HG03442 (cell line): ENCODE results near the gene XPO4.
"Not testable (repeated sequence)": the region's sequence is repeated elsewhere in the genome, so short reads cannot be mapped to it uniquely, and the experiment has no call there.

Source experiments
- ATAC-seq: cut with Tn5 transposase; IDR thresholded peaks from one replicate; pipeline ENCODE4 v1.9.1; 2021; ENCODE audit warnings: mild to moderate bottlenecking, moderate library complexity; ENCODE audit not compliant: unreplicated experiment

XPO4 gene

DNA sequence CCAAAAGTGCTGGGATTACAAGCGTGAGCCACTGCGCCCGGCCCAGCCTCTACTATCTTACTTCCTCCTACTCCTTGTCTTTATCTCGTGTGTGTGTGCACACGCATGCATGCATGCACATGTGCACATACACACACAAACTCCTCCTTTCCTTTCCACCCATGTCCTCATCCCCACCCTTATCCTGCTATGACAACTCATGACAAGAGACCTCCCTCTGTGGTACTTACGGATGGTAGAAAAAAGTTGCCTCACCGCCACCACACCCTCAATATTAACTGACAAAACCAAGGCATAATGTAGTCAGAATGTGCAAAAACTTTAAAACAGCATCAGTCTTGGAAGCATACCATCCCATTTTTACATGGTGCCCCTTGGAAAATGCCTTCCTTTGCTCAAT, 112.9 kb downstream of the XPO4 start:
- ATAC-seq, result no peak

DNA sequence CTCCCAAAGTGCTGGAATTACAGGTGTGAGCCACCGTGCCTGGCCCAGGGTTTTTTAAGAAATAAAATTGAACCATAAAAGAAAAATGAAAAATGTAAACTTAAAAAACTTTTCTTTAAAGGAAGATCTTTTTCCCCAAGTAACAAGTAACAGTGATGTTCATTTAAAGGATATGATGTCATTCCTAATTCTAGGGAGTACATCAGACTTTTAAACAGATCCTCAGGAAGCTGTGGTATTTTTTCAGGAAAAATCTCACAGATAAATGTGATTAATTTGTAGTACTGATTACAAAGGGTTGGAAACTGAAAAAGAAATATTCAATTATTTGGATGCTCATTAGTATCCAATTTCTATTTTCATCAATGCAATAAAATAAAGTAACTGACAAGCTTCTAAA, 114.2 kb downstream of the XPO4 start:
- ATAC-seq, result no peak

DNA sequence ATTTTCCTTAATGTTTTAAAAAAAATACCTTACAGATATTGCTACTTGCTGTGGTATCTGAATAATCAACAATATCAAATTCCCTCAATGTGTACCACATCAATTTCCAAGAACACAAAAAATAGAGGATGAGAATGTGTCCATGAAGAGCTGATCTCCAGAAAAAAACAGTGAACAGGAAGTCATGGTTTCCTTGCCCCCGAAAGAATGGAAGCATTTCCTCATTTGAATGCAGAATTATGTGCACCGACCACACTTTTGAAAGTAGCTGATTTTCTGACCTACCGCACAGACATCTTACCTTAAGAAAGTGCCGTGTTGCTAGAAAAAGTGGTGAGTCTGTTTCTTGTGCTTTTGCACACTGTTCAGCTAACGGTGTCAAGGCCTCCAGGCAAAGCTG, 115.4 kb downstream of the XPO4 start:
- no peak for ATAC-seq

DNA sequence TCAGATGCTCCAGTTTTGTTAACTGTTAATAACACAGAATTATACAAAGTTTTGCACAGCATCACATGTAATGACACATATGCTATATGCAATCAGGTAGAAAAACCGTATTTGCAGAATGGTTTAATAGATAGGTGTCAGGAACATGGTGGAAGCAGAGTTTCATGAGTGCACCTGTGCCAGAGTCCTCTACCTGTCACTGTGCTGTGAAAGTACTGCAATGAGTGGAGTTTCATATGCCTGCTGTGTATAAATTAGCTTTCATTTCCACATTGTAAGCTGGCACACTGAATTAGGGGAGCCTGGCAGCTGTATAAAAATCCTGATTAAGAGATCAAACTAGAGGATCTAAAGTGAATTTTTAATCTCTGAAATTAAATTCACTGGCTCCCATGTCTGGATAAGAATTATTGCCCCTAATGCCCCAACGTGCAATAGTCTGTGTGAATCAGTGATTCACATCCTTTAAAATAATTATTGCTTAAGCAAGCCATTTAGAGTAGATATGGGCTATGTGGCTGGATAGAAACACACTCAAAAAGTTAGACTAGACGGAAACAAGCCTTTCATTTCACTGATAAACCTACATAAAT, 120.3 kb downstream of the XPO4 start:
- peak; percentile 60 for ATAC-seq

DNA sequence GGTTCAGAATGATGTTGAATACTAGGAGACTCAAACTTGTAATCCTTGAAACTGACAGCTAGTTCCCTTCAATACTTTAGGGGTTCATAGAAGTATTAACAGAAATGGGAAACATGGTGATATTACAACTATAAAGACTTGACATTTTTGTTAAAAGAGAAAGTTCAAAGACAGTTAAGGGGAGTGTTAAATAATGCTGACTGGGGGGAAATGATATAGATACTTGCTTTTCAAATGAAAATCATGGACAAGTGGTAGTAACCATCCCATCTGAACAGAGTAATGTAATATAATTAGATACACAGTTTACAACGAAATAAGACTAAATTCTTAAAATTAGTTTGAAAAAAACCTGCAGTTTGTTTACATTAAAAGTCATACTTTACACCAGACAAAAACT, 122.2 kb downstream of the XPO4 start:
- ATAC-seq, result no peak

DNA sequence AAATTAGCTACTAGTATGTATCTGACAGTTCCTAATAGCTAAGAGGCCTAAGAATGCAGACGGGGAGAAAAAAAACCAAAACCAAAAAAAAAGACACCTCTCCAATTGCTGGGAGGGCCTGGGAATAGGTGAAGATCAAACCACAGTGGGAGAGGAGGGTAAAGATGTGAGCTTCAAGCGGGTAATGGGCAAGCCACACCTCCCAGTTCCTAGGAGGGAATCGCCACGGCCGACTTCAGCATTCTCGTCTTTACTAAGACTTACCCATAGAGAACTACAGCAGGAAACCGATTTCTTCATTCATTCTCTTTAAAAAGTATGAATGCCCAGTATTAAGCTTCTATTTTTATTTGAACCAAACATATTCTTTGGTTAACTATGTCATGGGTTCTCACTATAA, 123.1 kb downstream of the XPO4 start:
- ATAC-seq, result no peak

DNA sequence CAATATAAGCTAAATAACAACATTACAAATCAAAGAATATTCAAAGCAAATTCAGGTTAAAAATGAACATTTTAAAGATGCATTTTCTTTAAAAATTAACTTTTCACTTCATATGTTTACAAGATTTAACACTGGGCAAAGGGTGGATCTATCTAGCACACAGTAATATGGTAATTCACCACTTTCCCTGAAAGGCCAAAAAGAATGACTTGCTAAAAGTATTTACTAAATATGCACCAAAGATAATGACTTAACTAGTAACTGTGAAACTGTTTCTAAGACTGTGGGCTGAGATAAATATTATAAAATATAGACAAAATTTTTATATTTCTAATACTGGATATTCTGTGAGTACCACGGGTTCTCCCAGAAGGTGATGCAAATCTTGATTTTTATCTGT, 124.2 kb downstream of the XPO4 start:
- ATAC-seq, result no peak

DNA sequence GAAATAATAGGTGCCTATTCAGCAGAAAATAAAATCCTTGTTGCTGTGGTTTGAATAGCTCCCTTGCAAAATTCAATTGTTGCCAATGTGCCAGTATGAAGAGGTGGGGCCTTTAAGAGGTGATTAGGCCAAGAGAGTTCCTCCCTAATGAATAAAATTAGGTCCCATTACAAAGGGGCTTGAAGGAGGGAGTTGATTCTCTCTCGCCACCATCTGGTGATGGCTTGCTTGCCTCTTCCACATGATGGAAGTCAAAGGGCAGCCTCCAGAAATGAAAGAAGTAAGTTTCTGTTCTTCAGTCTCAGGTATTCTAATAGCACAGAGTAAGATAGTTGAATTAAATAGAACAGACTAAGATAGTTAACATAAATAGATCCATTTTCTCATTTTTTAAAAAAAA, 125.8 kb downstream of the XPO4 start:
- no peak for ATAC-seq

DNA sequence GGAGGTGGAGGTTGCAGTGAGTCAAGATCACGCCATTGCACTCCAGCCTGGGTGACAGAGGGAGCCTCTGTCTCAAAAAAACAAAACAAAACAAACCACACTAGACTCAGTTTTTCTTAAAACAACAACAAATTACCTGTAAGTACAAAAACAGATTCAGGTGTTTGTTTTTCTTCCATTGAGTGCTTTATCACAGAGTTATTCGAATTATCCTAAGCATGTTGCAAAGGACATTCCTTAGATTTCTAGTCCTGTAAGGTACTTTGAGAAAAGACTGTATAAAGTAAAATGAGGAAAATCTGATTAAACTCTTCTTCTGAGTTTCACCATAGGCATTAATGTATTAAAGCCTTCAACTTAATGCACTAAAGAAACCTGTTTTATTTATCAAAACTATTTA, 126.6 kb downstream of the XPO4 start:
- ATAC-seq, result no peak

DNA sequence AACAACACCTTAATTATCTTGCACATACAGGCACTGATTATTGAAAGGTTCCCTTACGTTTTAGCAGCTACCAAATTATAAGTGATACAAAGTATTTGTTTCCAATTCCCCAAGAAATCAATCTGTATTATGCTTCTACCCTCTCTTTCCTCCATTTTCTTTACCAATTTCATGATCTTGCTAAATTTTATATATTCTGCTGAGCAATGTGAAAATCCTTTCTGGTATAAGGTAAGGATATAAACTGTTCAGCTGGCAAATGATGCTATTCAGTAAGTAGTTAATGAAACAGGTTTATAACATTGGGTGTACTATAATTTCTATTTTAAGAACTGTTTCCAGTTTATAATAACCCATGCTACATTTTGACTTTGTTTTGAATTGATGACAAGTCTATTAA, 127.8 kb downstream of the XPO4 start:
- ATAC-seq, result no peak

DNA sequence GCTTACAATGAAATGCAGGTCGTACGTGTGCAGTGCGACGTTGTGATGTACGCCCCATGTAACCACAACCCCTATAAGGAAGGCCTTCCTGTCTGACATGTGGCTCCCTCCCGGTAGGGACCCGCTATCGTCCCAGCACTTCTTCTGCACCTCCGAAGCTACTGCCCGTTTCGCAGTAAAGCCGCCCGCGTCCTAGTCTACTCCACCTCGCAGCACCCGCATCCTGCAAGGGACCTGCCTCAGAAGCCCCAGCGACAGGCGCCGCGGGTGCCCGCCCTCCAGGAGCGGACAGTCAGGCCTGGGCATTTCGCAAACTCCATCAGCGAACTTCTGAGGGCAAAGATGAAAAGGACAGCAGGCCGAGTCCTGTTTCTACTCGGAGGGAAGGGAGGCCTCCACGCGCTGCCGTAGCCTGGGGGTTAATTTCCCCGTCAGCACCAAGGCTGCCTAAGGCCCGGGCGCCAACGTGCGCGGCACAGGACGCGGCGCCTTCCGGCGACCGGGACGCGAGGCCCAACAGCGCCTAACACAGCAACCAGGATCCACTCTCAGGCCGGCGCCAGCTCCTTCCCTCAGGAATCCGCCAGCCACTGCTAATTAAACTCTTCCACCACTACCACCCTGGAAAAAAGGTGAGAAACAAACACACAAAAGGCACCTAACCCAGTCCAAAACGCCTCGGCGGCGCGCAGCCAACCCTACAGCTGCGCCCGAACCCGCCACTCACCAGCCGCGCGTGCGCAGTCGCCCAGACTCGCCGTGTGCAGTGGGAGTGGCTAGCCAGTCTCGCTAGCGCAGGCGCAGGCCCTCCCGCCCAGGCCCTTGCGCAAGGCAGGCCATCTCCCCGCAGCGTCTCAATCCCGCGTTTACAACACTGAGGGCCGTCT, 129.1 kb downstream of the XPO4 start, which contains the start of gene EEF1AKMT1:
Gene EEF1AKMT1, minus strand, starts transcription at position 768 of the 887 bp plus-strand sequence. CDS start 16,363 bp downstream, outside the sequence.
- peak; percentile 84 for ATAC-seq

DNA sequence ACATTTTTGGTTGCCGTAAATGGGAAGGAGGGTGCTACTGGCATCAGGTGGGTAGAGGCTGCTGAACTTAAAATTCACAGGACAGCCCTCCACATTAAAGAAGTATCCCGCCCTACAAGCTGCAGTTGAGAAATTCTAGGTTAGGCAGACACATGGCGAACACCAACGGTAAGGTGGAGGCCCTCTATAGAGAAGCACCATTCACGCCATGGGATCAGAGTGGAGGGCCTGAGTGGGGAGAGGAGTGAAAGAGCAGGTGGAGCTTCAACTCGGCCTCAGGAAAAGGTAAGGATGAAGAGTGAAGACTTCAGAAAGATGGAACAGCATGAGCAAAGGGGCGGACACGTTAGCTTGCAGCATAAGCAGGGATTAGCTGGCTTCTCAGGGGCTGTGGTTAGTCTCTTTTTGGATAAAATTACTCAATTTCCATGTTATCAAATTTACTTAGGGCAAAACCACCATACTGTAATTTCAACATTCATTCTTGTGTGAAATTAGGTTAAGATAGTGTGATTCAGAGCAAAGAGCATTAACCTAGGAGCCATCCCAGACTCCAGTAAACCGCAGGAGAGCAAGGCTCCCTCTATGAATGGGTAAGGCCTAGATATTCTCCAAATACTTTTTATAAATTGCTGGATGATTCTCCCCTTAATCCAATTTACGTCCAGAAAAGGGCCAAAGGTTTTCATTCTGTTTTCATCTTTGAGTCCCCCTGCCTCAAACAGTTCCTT, 130.0 kb downstream of the XPO4 start:
- no peak for ATAC-seq

DNA sequence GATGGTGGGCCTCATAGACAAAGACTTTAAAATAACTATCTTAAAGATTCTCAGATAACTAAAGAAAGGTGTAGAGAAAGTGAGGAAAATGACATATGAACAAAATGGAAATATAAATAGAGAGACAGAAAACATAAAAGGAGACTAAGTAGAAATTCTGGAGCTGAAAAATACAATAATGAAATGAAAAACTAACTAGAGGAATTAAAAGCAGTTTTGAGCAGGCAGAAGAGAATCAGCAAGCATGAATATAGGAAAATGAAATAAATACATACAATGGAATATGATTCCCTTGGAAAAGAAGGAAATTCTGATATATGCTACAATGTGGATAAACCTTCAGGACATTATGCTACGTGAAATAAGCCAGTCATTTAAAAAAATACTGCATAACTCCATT, 132.7 kb downstream of the XPO4 start:
- ATAC-seq, result no peak

DNA sequence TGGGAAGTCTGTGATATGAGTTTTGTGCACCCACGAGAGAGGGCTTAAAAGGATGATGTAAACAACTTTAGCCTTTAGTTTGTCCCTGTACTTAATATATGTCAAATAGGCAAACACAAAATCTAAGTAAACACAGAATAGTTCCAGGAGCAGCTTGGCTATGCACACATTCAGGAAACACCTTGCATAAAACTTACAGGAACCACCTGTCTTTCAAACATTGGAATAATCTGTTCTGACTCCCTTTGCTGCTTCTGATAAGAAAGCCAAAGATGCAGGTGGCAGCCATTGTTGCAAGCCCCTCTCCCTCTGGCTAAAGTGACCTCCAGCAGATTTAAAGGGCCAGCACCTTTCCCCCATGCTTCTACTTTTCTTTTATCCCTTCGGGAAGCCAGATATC, 133.5 kb downstream of the XPO4 start:
- ATAC-seq, result no peak

DNA sequence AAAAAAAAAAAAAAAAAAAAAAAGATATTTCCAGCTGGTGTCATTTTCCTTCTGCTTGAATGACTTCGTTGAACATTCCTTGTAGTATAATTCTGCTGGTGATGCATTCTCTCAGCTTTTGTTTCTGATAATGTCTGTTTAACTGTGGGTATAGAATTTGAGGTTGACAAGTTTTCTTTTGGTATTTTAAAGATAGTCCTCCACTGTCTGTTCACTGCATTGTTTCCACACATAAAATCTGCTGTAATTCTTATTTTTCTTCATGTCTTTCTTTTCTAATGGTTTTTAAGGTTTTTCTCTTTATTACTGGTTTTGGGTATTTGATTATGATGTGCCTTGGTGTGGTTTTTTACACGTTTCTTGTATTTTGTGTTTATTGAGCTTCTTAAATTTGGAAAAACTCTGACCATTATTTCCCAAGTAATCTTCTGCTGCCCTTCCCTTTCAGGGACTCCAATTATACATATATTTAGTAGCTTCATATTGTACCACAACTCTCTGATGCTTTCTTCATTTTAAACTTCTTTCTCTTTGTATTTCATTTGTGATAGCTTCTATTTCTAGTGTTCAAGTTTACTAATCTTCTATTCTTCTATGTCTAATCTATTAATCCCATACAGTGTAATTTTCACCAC, 135.1 kb downstream of the XPO4 start:
- ATAC-seq, result no peak

DNA sequence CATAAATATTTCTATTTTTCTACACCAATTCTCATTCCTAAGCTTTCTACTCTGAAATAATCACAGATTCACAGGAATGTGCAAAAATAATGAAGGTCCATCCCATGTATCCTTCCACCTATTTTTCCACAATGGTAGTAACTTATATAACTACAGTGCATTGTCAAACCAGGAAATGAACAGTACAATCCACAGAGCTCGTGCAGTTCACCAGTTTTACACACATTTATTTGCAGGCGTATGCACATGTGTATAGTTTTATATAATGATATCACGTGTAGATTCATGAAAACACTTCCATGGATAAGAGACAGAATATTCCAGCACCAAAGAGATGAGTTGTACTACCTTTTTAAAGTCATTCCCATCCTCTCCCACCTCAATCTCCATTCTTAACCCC, 141.7 kb downstream of the XPO4 start:
- ATAC-seq, result no peak

DNA sequence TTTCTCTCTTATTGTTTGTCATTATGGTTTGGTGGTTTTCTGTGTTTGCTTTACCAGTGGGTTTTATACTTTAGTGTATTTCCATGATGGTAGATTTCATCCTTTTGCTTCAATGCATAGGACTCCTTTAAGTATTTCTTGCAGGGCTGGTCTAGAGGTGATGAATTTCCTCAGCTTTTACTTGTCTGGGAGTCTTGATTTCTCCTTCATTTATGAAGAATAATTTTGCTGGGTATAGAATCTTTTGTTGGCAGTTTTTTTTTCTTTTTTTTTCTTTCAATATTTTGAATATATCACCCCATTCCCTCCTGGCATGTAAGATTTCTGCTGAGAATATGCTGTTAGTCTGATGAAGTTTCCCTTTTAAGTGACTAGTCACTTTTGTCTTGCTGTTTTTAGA, 148.5 kb downstream of the XPO4 start:
- ATAC-seq, result no peak

DNA sequence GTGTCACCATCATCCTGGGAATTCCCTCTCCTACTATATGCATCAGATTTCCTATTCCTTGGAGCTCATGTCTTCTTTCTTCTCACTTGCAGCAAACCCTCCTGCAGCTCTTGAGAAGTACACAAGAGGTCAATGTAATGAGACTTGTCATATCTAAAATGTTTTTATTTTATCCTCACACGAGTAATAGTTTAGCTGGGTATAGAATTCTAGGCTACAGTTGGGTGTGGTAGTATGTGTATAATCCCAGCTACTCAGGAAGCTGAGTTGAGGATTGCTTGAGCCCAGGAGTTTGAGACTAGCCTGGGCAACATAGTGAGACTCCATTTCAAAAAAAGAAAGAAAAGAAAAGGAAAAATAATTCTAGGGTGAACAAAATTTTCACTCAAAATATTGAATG, 153.2 kb downstream of the XPO4 start:
- no peak for ATAC-seq

DNA sequence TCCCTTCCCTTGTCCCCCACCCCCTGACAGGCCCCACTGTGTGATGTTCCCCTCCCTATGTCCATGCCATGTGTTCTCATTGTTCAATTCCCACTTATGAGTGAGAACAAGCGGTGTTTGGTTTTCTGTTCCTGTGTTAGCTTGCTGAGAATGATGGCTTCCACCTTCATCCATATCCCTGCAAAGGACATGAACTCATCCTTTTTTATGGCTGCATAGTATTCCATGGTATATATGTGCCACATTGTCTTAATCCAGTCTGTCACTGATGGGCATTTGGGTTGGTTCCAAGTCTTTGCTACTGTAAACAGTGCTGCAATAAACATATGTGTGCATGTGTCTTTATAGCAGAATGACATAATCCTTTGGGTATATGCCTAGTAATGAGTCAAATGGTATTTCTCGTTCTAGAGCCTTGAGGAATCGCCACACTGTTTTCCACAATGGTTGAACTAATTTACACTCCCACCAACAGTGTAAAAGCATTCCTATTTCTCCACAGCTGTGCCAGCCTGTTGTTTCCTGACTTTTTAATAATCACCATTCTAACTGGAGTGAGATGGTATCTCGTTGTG, 158.6 kb downstream of the XPO4 start:
- ATAC-seq, result not testable (repeated sequence)

DNA sequence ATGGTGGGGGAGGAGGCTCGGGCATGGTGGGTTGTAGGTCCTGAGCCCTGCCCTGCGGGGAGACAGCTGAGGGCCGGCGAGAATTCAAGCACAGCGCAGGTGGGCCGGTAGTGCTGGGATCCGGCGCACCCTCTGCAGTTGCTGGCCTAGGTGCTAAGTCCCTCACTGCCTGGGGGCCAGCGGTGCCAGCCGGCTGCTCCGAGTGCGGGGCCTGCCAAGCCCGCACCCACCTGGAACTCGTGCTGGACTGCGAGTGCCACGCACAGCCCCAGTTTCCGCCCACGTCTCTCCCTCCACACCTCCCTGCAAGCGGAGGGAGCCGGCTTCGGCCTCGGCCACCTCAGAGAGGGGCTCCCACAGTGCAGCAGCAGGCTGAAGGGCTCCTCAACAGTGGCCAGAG, 162.5 kb downstream of the XPO4 start:
- no peak for ATAC-seq

DNA sequence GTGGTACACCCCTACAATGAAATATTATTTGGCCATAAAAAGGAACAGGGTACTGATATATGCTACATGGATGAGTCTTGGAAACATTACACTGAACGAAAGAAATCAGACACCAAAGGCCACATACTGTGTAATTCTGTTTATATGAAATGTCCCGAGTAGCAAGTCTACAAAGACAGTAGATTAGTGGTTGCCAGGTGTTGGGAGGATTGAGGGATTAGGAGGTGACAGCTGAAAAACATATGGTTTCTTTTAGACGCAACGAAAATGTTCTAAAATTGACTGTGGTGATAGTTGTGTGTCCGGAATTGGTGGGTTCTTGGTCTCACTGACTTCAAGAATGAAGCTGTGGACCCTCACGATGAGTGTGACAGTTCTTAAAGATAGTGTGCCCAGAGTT, 163.9 kb downstream of the XPO4 start:
- no peak for ATAC-seq
